BLaER1 treated with 17β-estradiol and CSF1 and Interleukin-3, amounts not matched to agents 10 nM and 100 nM (cell line): Measurements from ENCODE around the gene MED29.
"Not testable (repeated sequence)": the region's sequence is repeated elsewhere in the genome, so short reads cannot be mapped to it uniquely, and the experiment has no call there.

Experiments used
- H3K27ac ChIP-seq, 11 experiments: shearing (Covaris generic); formaldehyde crosslinking; 2 replicates each; pipeline ENCODE4 v1.8.1; 2022
- H3K27me3 ChIP-seq, 11 experiments: shearing (Covaris generic); formaldehyde crosslinking; 2 replicates each; pipeline ENCODE4 v1.8.1; 2022
- H3K36me3 ChIP-seq, 11 experiments: shearing (Covaris generic); formaldehyde crosslinking; 2 replicates each; pipeline ENCODE4 v1.8.1; 2022
- H3K4me1 ChIP-seq, 10 experiments: shearing (Covaris generic); formaldehyde crosslinking; 2 replicates each; pipeline ENCODE4 v1.8.1; 2022
- H3K4me2 ChIP-seq, 11 experiments: shearing (Covaris generic); formaldehyde crosslinking; 2 replicates each; pipeline ENCODE4 v1.8.1; 2022
- H3K4me3 ChIP-seq, 10 experiments: shearing (Covaris generic); formaldehyde crosslinking; 2 replicates each; pipeline ENCODE4 v1.8.1; 2022
- H3K9ac ChIP-seq, 11 experiments: shearing (Covaris generic); formaldehyde crosslinking; 2 replicates each; pipeline ENCODE4 v1.8.1; 2022
- H3K9me3 ChIP-seq, 11 experiments: shearing (Covaris generic); formaldehyde crosslinking; replicated peaks in 1 of 11; 2 replicates each; pipeline ENCODE4 v1.8.1; 2022
- H4K20me1 ChIP-seq, 11 experiments: shearing (Covaris generic); formaldehyde crosslinking; 2 replicates each; pipeline ENCODE4 v1.8.1; 2022
- Cebpa-rat ChIP-seq, 11 experiments: shearing (Covaris generic); IDR thresholded peaks; 2 replicates each; pipeline ENCODE4 v1.8.1; 2022

The MED29 gene

DNA sequence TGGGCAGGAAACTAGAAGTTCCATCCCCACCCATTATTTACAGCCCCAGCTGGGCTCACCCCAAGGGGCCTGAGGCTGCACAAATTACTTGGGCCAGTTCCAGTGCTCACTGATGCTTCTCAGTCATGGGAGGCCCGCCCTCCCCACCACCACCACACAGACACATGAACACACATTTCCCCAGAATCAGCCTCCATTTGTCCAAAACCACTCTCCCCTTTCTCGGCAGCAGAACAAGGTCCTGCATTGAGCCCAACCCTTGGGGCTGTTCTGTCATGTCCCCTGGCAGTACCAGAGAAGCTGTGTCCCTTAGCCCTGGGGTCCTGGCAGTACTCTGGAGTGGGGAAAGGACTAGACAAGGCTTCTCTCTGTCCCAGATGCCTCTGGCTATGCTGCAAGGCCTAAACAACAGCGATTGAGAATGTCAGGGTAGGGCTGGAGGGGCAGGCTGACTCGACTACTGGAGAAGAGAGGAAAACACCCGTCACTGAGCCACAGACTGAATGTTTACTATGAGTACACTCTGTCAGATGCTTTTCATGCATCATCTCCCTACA, 27.2 kb upstream of the MED29 start:
- Histone ChIP-seq H3K36me3 (peaks cover 77 to 98% (median 87%) of the 10 kb centered on the region in 11 experiments), H3K4me2 (peak overlapping the region in 9 of 11 experiments; percentile 36 to 73 (median 68); a peak in 17 of 22 replicates), H3K9me3 (no peaks in the 10 kb centered on the region), H3K4me3 (no peak overlapping the region), H3K9ac (peak overlapping the region in 10 of 11 experiments; percentile 14 to 70 (median 40); a peak in 14 of 22 replicates), H3K4me1 (peaks cover 15 to 43% (median 31%) of the 10 kb centered on the region in 10 experiments; a peak in 19 of 20 replicates), H3K27me3 (no peaks in the 10 kb centered on the region), H3K27ac (peak overlapping the region in 8 of 11 experiments; percentile 12 to 66 (median 46); a peak in 12 of 22 replicates), H4K20me1 (peaks cover 0 to 51% (median 31%) of the 10 kb centered on the region in 11 experiments; a peak in 20 of 22 replicates)
- TF ChIP-seq Cebpa-rat (IDR thresholded peaks at IDR 0.05) = no peak

- peaks cover 15 to 43% (median 31%) of the 10 kb centered on the region in 10 experiments; a peak in 19 of 20 replicates for H3K4me1 ChIP-seq
- H3K4me2 ChIP-seq = no peak overlapping the region
- no peak overlapping the region for H3K27ac ChIP-seq
- H3K27me3 ChIP-seq = no peaks in the 10 kb centered on the region
- peaks cover 77 to 98% (median 88%) of the 10 kb centered on the region in 11 experiments for H3K36me3 ChIP-seq
- peaks cover 0 to 60% (median 38%) of the 10 kb centered on the region in 11 experiments; a peak in 20 of 22 replicates for H4K20me1 ChIP-seq
- H3K9me3 ChIP-seq = no peaks in the 10 kb centered on the region
- H3K4me3 ChIP-seq = no peak overlapping the region
- H3K9ac ChIP-seq = no peak overlapping the region
- TF ChIP-seq Cebpa-rat (IDR thresholded peaks at IDR 0.05) = no peak
Observed at GRCh38 chr19:39365531-39365930, 25.6 kb upstream of the MED29 start.

- Histone ChIP-seq H3K36me3 (peaks cover 88 to 100% (median 94%) of the 10 kb centered on the region in 11 experiments), H3K27me3 (no peaks in the 10 kb centered on the region), H3K4me1 (peaks cover 0 to 18% (median 6%) of the 10 kb centered on the region in 10 experiments; a peak in 15 of 20 replicates), H3K9ac (no peak overlapping the region), H3K27ac (no peak overlapping the region), H3K9me3 (no peaks in the 10 kb centered on the region), H4K20me1 (peaks cover 0 to 49% (median 21%) of the 10 kb centered on the region in 11 experiments; a peak in 18 of 22 replicates), H3K4me2 (no peak overlapping the region), H3K4me3 (no peak overlapping the region)
- TF ChIP-seq Cebpa-rat (IDR thresholded peaks at IDR 0.05) = no peak
Observed at GRCh38 chr19:39369200-39369599, 22.0 kb upstream of the MED29 start.

GRCh38 chr19:39370735-39371134, 20.4 kb upstream of the MED29 start:
- Histone ChIP-seq H3K36me3 (peaks cover 91 to 100% (median 97%) of the 10 kb centered on the region in 11 experiments), H3K4me2 (no peak overlapping the region), H3K9ac (no peak overlapping the region), H3K4me3 (no peak overlapping the region), H3K27me3 (no peaks in the 10 kb centered on the region), H3K27ac (no peak overlapping the region), H4K20me1 (peaks cover 0 to 60% (median 18%) of the 10 kb centered on the region in 11 experiments; a peak in 12 of 22 replicates), H3K9me3 (no peaks in the 10 kb centered on the region), H3K4me1 (peaks cover 0 to 11% (median 0%) of the 10 kb centered on the region in 10 experiments; a peak in 4 of 20 replicates)
- TF ChIP-seq Cebpa-rat (IDR thresholded peaks at IDR 0.05) = no peak

- H3K4me2 ChIP-seq = no peak overlapping the region
- no peaks in the 10 kb centered on the region for H3K27me3 ChIP-seq
- TF ChIP-seq Cebpa-rat (IDR thresholded peaks at IDR 0.05) = no peak
- H3K9ac ChIP-seq = peak overlapping the region in 4 of 11 experiments; percentile 6 to 40 (median 16); a peak in 3 of 22 replicates
- no peak overlapping the region for H3K4me3 ChIP-seq
- peaks cover 91 to 100% (median 97%) of the 10 kb centered on the region in 11 experiments for H3K36me3 ChIP-seq
- H3K27ac ChIP-seq = peak overlapping the region in 4 of 11 experiments; percentile 0 to 26 (median 22); a peak in 3 of 22 replicates
- H3K9me3 ChIP-seq = no peaks in the 10 kb centered on the region
- peaks cover 0 to 6% (median 0%) of the 10 kb centered on the region in 10 experiments; a peak in 3 of 20 replicates for H3K4me1 ChIP-seq
- peaks cover 0 to 75% (median 18%) of the 10 kb centered on the region in 11 experiments; a peak in 12 of 22 replicates for H4K20me1 ChIP-seq
Observed at GRCh38 chr19:39372047-39372802, 19.0 kb upstream of the MED29 start.

- Histone ChIP-seq H3K36me3 (peaks cover 96 to 100% (median 99%) of the 10 kb centered on the region in 11 experiments), H3K27me3 (no peaks in the 10 kb centered on the region), H3K4me3 (no peak overlapping the region), H3K9ac (peak overlapping the region in 4 of 11 experiments; percentile 6 to 17 (median 12); a peak in 3 of 22 replicates), H3K9me3 (no peaks in the 10 kb centered on the region), H3K27ac (peak overlapping the region in 2 of 11 experiments; percentile 22 to 26; a peak in 2 of 22 replicates), H3K4me2 (no peak overlapping the region), H4K20me1 (peaks cover 0 to 82% (median 18%) of the 10 kb centered on the region in 11 experiments; a peak in 13 of 22 replicates), H3K4me1 (no peaks in the 10 kb centered on the region)
- no peak for TF ChIP-seq Cebpa-rat (IDR thresholded peaks at IDR 0.05)
Observed at GRCh38 chr19:39372941-39373340, 18.2 kb upstream of the MED29 start.

DNA sequence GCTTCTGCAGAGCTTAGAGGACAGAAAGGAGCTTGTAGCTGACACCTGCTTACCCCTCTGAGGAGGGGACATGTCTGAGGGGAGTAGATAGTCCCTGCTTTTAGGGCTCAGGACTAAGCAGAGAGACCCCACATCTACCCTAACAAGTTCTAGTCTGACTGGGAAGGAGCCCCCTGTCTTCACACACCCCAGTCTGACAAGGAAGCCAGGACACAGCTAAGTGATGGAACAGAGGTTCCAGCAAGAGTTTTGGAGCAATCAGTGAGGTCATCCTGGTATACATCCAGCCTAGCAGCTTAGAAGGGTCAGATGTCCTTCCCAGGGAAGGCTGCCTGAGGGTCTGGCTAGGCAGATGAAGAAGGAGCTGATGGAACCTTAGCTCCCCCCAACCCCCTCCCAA, 15.2 kb upstream of the MED29 start:
- H3K4me2 ChIP-seq = no peak overlapping the region
- H3K4me3 ChIP-seq = no peak overlapping the region
- no peaks in the 10 kb centered on the region for H3K27me3 ChIP-seq
- no peak overlapping the region for H3K9ac ChIP-seq
- peaks cover 96 to 100% (median 100%) of the 10 kb centered on the region in 11 experiments for H3K36me3 ChIP-seq
- no peak for TF ChIP-seq Cebpa-rat (IDR thresholded peaks at IDR 0.05)
- no peaks in the 10 kb centered on the region for H3K9me3 ChIP-seq
- no peak overlapping the region for H3K27ac ChIP-seq
- H3K4me1 ChIP-seq = 0 out of 20 replicates have a peak, but pooled peaks cover 0 to 4% (median 0%) of the 10 kb centered on the region in 10 experiments
- peaks cover 0 to 61% (median 10%) of the 10 kb centered on the region in 11 experiments; a peak in 11 of 22 replicates for H4K20me1 ChIP-seq

- Histone ChIP-seq H3K4me3 (no peak overlapping the region), H3K9ac (no peak overlapping the region), H3K4me2 (no peak overlapping the region), H3K27me3 (no peaks in the 10 kb centered on the region), H3K36me3 (peaks cover 96 to 100% (median 100%) of the 10 kb centered on the region in 11 experiments), H3K4me1 (0 out of 20 replicates have a peak, but pooled peaks cover 0 to 4% (median 0%) of the 10 kb centered on the region in 10 experiments), H3K9me3 (no peaks in the 10 kb centered on the region), H4K20me1 (peaks cover 0 to 64% (median 10%) of the 10 kb centered on the region in 11 experiments; a peak in 12 of 22 replicates), H3K27ac (no peak overlapping the region)
- TF ChIP-seq Cebpa-rat (IDR thresholded peaks at IDR 0.05) = no peak
Observed at GRCh38 chr19:39377373-39378362, 13.5 kb upstream of the MED29 start.

GRCh38 chr19:39379366-39379765, 11.8 kb upstream of the MED29 start:
- H3K4me2 ChIP-seq, H3K27me3 ChIP-seq, H3K9me3 ChIP-seq, H3K4me1 ChIP-seq, H3K27ac ChIP-seq, H3K4me3 ChIP-seq: not testable (repeated sequence)
- H3K9ac ChIP-seq = peak overlapping the region in 2 of 11 experiments; percentile 18 to 32; a peak in 1 of 22 replicates
- peaks cover 0 to 72% (median 14%) of the 10 kb centered on the region in 11 experiments; a peak in 10 of 22 replicates for H4K20me1 ChIP-seq
- peaks cover 98 to 100% (median 100%) of the 10 kb centered on the region in 11 experiments for H3K36me3 ChIP-seq
